ENCODE results near the gene TAS1R2.

DNA sequence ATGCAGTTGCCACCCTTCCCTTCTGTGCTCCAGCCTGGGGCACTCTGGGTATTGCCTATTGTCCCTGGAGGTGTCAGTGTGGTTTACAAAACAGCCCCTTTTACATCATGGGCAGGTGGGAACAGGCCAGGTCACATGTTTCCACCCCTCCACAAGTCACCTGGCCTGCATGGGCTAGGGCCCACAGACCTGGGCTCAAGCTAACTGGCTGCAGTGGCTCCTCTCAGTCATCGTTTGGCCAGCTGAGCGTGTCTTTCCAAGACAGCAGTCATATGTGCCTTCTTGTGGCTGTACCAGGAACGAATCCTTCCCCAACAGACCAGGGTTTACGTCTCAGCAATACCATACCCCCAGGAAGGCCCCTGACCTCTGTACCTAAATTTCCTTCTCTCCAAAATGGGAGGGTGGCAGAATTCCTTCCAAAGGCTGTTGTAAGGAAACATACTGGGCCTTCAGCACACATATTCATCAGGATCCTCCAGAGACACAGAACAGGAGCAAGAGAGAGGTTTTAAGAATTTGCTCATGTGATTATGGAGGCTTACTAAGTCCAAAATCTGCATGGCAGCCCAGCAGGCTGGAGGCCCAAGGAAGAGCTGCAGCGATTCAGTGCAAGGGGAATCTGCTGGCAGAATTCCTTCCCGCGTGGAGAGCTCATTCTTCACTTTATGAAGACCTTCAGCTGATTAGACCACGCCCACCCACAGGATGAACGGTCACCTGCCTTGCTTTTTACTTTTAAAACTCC is 10.6 kb upstream of the TAS1R2 start:
- TF ChIP-seq SUZ12 (IDR thresholded peaks at IDR 0.05; ENCODE audit: extremely low read depth, insufficient read depth, insufficient read length) (no peak), ZNF274 (IDR thresholded peaks at IDR 0.05; ENCODE audit: low read depth, low read length) (no peak)
